Measurements from ENCODE around the gene PAPPA2. TPM values are rescaled to one million over a fixed set of nuclear protein-coding genes. Genes with fewer than 3 reads are reported as not detected.

Gene PAPPA2
- total and polyA plus RNA-seq, 2 donors (not counting 1 experiment from before 2014, with no cell fraction given), result 0.24 to 4.1 TPM

- H3K27me3 ChIP-seq (ENCODE audit: control insufficient read depth, insufficient read depth, low read length), result no peaks in the 10 kb centered on the region
- no peak overlapping the region for H3K4me3 ChIP-seq (replicated peaks in 1 of 4; ENCODE audit: control extremely low read depth in 1 of 4, insufficient read depth in 1 of 4, low read depth in 3 of 4, low read length in 4 of 4)
- no peaks in the 10 kb centered on the region for H3K79me2 ChIP-seq (ENCODE audit: control insufficient read depth, insufficient read depth, low read length)
- H4K20me1 ChIP-seq (ENCODE audit: control insufficient read depth, extremely low read depth, insufficient read depth, low read length), result no peaks in the 10 kb centered on the region
- no peak for TF ChIP-seq CTCF (conservative IDR thresholded peaks at IDR 0.05 in 1 of 2, IDR thresholded peaks at IDR 0.05 in 1 of 2; ENCODE audit: low read depth in 1 of 2, low read length in 2 of 2)
- H3K9me3 ChIP-seq (ENCODE audit: control insufficient read depth, insufficient read depth, low read depth, low read length), result no peaks in the 10 kb centered on the region
- no peak overlapping the region for H2AFZ ChIP-seq (ENCODE audit: low read length)
- no peak overlapping the region for H3K9ac ChIP-seq (ENCODE audit: insufficient read depth, low read length)
- no peak overlapping the region for H3K4me2 ChIP-seq (ENCODE audit: extremely low read depth, insufficient read depth, low read length)
- H3K4me1 ChIP-seq (ENCODE audit: control insufficient read depth, extremely low read depth, insufficient read depth, low read length), result no peaks in the 10 kb centered on the region
- H3K36me3 ChIP-seq (ENCODE audit: control insufficient read depth, insufficient read depth, low read length), result no peaks in the 10 kb centered on the region
- DNase-seq (ENCODE audit: low read depth in 2 of 2), result no peak
- no peak overlapping the region for H3K27ac ChIP-seq (ENCODE audit: insufficient read depth, low read length)
These were observed 78.7 kb downstream of the PAPPA2 start for GRCh38 chr1:176541663-176542062.

- TF ChIP-seq CTCF (conservative IDR thresholded peaks at IDR 0.05 in 1 of 2, IDR thresholded peaks at IDR 0.05 in 1 of 2; ENCODE audit: low read depth in 1 of 2, low read length in 2 of 2) (no peak), EZH2 (IDR thresholded peaks at IDR 0.05; ENCODE audit: low read length, missing control alignments) (no peak)
- Histone ChIP-seq H3K36me3 (ENCODE audit: control insufficient read depth, insufficient read depth, low read length) (no peaks in the 10 kb centered on the region), H3K4me3 (replicated peaks in 1 of 4; ENCODE audit: control extremely low read depth in 1 of 4, insufficient read depth in 1 of 4, low read depth in 3 of 4, low read length in 4 of 4) (no peak overlapping the region), H4K20me1 (ENCODE audit: control insufficient read depth, extremely low read depth, insufficient read depth, low read length) (no peaks in the 10 kb centered on the region), H3K4me2 (ENCODE audit: extremely low read depth, insufficient read depth, low read length) (no peak overlapping the region), H3K9me3 (ENCODE audit: control insufficient read depth, insufficient read depth, low read depth, low read length) (no peaks in the 10 kb centered on the region), H3K79me2 (ENCODE audit: control insufficient read depth, insufficient read depth, low read length) (no peaks in the 10 kb centered on the region), H2AFZ (ENCODE audit: low read length) (no peak overlapping the region), H3K27me3 (ENCODE audit: control insufficient read depth, insufficient read depth, low read length) (no peaks in the 10 kb centered on the region), H3K9ac (ENCODE audit: insufficient read depth, low read length) (no peak overlapping the region), H3K4me1 (ENCODE audit: control insufficient read depth, extremely low read depth, insufficient read depth, low read length) (no peaks in the 10 kb centered on the region), H3K27ac (ENCODE audit: insufficient read depth, low read length) (no peak overlapping the region)
- DNase-seq (ENCODE audit: low read depth in 2 of 2), result no peak
These were observed 79.4 kb downstream of the PAPPA2 start for GRCh38 chr1:176542352-176542751.

DNA sequence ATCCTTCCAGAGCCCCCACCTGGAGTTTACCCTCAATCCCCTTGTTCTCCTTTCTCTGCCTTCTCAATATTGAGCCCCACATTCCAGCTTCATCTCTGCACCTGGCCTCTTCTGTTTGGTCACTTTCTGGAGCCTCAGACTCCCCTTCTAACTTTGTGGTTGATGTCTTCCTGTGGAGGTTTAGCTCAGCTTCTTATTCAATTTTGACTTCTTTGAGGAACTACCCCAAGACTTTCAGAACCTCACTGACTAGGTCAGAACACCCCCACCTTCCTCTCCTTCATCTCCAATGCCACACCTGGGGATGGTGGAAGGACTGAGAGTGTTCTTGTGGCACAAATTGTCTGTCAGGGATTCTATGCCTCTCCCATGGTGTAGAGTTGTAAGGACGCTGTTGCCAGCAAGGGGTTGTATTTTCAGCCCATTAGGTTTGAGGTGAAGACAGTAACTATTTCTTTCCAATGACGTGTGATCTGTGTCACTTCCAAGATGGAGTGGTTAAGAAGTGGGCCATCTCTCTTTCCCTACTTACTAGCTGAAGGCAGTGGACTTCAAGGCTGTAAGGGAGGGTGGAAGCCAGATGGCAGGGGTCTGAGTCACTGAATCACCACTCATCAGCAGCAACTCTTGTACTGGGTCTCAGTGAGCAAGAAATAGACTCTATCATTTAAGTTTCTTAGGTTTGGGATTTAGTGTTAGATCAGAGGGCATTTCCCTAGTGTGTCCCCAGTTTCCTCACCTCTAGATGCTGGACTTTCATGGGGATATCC is 80.6 kb downstream of the PAPPA2 start:
- no peak for DNase-seq (ENCODE audit: low read depth in 2 of 2)

More for the DNA sequence above, 80.6 kb downstream of the PAPPA2 start:
- Histone ChIP-seq H3K27me3 (ENCODE audit: control insufficient read depth, insufficient read depth, low read length) (no peaks in the 10 kb centered on the region), H3K27ac (ENCODE audit: insufficient read depth, low read length) (no peak overlapping the region), H3K4me3 (replicated peaks in 1 of 4; ENCODE audit: control extremely low read depth in 1 of 4, insufficient read depth in 1 of 4, low read depth in 3 of 4, low read length in 4 of 4) (no peak overlapping the region), H3K36me3 (ENCODE audit: control insufficient read depth, insufficient read depth, low read length) (no peaks in the 10 kb centered on the region), H2AFZ (ENCODE audit: low read length) (no peak overlapping the region), H3K79me2 (ENCODE audit: control insufficient read depth, insufficient read depth, low read length) (no peaks in the 10 kb centered on the region), H3K4me2 (ENCODE audit: extremely low read depth, insufficient read depth, low read length) (no peak overlapping the region), H4K20me1 (ENCODE audit: control insufficient read depth, extremely low read depth, insufficient read depth, low read length) (no peaks in the 10 kb centered on the region), H3K9me3 (ENCODE audit: control insufficient read depth, insufficient read depth, low read depth, low read length) (no peaks in the 10 kb centered on the region), H3K4me1 (ENCODE audit: control insufficient read depth, extremely low read depth, insufficient read depth, low read length) (no peaks in the 10 kb centered on the region), H3K9ac (ENCODE audit: insufficient read depth, low read length) (no peak overlapping the region)
- TF ChIP-seq EZH2 (IDR thresholded peaks at IDR 0.05; ENCODE audit: low read length, missing control alignments), result no peak
- no peak for TF ChIP-seq CTCF (conservative IDR thresholded peaks at IDR 0.05 in 1 of 2, IDR thresholded peaks at IDR 0.05 in 1 of 2; ENCODE audit: low read depth in 1 of 2, low read length in 2 of 2)

Measured in fibroblast of lung (primary cell).